Kidney (tissue), 14 donors: ENCODE results near the gene NRXN3. TPM values are rescaled to one million over a fixed set of nuclear protein-coding genes. Genes with fewer than 3 reads are reported as not detected.

Experiments used
- DNase-seq, 5 donors: peaks; one replicate each; pipeline ENCODE4 v3.0.0-alpha.2; 2013 to 2020
- FAIRE-seq: peaks from 2 replicates; lab custom pipeline; 2012; peaks lifted over from hg19 to GRCh38; lab: Jason Lieb, UNC
- H3K27ac ChIP-seq, 2 donors: one replicate each; pipeline ENCODE4 v1.7.0; 2013; ENCODE audit warnings: low read depth in 2 of 2, low read length in 2 of 2, inconsistent platforms in 1 of 2
- H3K27me3 ChIP-seq: one replicate; pipeline ENCODE4 v1.7.1; 2013; ENCODE audit warnings: low read length, inconsistent platforms; ENCODE audit not compliant: control insufficient read depth, insufficient read depth
- H3K36me3 ChIP-seq, 3 donors: one replicate each; pipeline versions ENCODE4 v1.7.0 to v1.7.1; 2013; ENCODE audit warnings: low read length in 3 of 3, control low read depth in 1 of 3, inconsistent platforms in 1 of 3; ENCODE audit not compliant: insufficient read depth in 3 of 3, control insufficient read depth in 2 of 3
- H3K4me1 ChIP-seq, 3 donors: one replicate each; pipeline versions ENCODE4 v1.7.0 to v1.7.1; 2013; ENCODE audit warnings: low read length in 3 of 3, inconsistent platforms in 1 of 3, low read depth in 1 of 3; ENCODE audit not compliant: control insufficient read depth in 2 of 3, insufficient read depth in 2 of 3
- H3K4me3 ChIP-seq, 3 donors: one replicate each; pipeline versions ENCODE4 v1.7.0 to v1.8.1; 2013; ENCODE audit warnings: low read length in 3 of 3, control low read depth in 1 of 3, inconsistent platforms in 1 of 3
- H3K9ac ChIP-seq, 3 donors: one replicate each; pipeline versions ENCODE4 v1.7.0 to v1.7.1; 2013; ENCODE audit warnings: low read length in 3 of 3, control low read depth in 1 of 3, inconsistent platforms in 1 of 3
- H3K9me3 ChIP-seq, 3 donors: one replicate each; pipeline versions ENCODE4 v1.7.0 to v1.7.1; 2013; ENCODE audit warnings: low read length in 3 of 3, control low read depth in 1 of 3, inconsistent platforms in 1 of 3; ENCODE audit not compliant: control insufficient read depth in 2 of 3, insufficient read depth in 1 of 3
- intact Hi-C: fragments of 100-400 bp; cut with DNase I; formaldehyde crosslinking; loops from one replicate; pipeline ENCODE4 v1.11.1; 2022
- polyA plus RNA-seq: library from polyadenylated mRNA; stranded (reverse); fragments of 350-450 nt; fragmentation: Illumina TruSeq; extraction: RNeasy Lipid Tissue Mini Kit (QIAGEN cat#74804); gene quantifications from one replicate; pipeline ENCODE4 v1.2.3, GENCODE V29; 2014; ENCODE audit warnings: low read depth, low replicate concordance; ENCODE audit not compliant: insufficient read depth
- total RNA-seq: library from RNA; stranded (reverse); fragmentation: NEBNext Ultra II Directional; extraction: Animal tissue kit (Norgen Biotek cat#: 25700); gene quantifications from one replicate; pipeline ENCODE4 v1.2.1, GENCODE V29; 2021
- TF ChIP-seq, protein P1 (sequence below): IDR thresholded peaks from 3 replicates; pipeline ENCODE4 v1.5.1; 2012; ENCODE audit warnings: mild to moderate bottlenecking, moderate library complexity, borderline replicate concordance; ENCODE audit not compliant: insufficient read depth; ENCODE audit errors: extremely low read depth
- donor health status: control.
- donor health status: control.
- donor health status: control.
- donor health status: control.
- donor health status: control.
- donor health status: DM: yes; HTN: yes; CAD: no.
- donor health status: Normal renal cell carcinoma (clear cell type).

Gene NRXN3
- total and polyA plus RNA-seq, 2 donors from 2014 or later = 1.5 to 2.4 TPM

- H3K9ac ChIP-seq = no peak overlapping the region
- H3K4me3 ChIP-seq = no peak overlapping the region
- H3K9me3 ChIP-seq = no peaks in the 10 kb centered on the region
- H3K4me1 ChIP-seq = peaks cover 0 to 5% (median 0%) of the 10 kb centered on the region in 3 donors
- FAIRE-seq (no peak), DNase-seq (no peak)
- H3K27ac ChIP-seq = no peak overlapping the region
- no peaks in the 10 kb centered on the region for H3K36me3 ChIP-seq
- no peaks in the 10 kb centered on the region for H3K27me3 ChIP-seq
- intact Hi-C loops = no loop called here
- TF ChIP-seq, protein P1, sequence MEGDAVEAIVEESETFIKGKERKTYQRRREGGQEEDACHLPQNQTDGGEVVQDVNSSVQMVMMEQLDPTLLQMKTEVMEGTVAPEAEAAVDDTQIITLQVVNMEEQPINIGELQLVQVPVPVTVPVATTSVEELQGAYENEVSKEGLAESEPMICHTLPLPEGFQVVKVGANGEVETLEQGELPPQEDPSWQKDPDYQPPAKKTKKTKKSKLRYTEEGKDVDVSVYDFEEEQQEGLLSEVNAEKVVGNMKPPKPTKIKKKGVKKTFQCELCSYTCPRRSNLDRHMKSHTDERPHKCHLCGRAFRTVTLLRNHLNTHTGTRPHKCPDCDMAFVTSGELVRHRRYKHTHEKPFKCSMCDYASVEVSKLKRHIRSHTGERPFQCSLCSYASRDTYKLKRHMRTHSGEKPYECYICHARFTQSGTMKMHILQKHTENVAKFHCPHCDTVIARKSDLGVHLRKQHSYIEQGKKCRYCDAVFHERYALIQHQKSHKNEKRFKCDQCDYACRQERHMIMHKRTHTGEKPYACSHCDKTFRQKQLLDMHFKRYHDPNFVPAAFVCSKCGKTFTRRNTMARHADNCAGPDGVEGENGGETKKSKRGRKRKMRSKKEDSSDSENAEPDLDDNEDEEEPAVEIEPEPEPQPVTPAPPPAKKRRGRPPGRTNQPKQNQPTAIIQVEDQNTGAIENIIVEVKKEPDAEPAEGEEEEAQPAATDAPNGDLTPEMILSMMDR = no peak
These were observed 1744.4 kb downstream of the NRXN3 start for GRCh38 chr14:79914595-79914994.

- Histone ChIP-seq H3K9ac (no peak overlapping the region), H3K4me3 (no peak overlapping the region), H3K36me3 (no peaks in the 10 kb centered on the region), H3K4me1 (peaks cover 0 to 5% (median 0%) of the 10 kb centered on the region in 3 donors), H3K9me3 (no peaks in the 10 kb centered on the region), H3K27me3 (no peaks in the 10 kb centered on the region), H3K27ac (no peak overlapping the region)
- no peak for FAIRE-seq
- no peak for DNase-seq
- TF ChIP-seq, protein P1 = no peak
- intact Hi-C loops = no loop called here
These were observed 1745.2 kb downstream of the NRXN3 start for GRCh38 chr14:79915406-79915805.

- Histone ChIP-seq H3K9ac (no peak overlapping the region), H3K27me3 (no peaks in the 10 kb centered on the region), H3K36me3 (no peaks in the 10 kb centered on the region), H3K27ac (no peak overlapping the region), H3K4me3 (no peak overlapping the region), H3K9me3 (no peaks in the 10 kb centered on the region), H3K4me1 (peaks cover 0 to 5% (median 0%) of the 10 kb centered on the region in 3 donors)
- DNase-seq (no peak), FAIRE-seq (no peak)
- TF ChIP-seq, protein P1 = no peak
- intact Hi-C loops = no loop called here
These were observed 1746.1 kb downstream of the NRXN3 start for GRCh38 chr14:79916281-79916680.

DNA sequence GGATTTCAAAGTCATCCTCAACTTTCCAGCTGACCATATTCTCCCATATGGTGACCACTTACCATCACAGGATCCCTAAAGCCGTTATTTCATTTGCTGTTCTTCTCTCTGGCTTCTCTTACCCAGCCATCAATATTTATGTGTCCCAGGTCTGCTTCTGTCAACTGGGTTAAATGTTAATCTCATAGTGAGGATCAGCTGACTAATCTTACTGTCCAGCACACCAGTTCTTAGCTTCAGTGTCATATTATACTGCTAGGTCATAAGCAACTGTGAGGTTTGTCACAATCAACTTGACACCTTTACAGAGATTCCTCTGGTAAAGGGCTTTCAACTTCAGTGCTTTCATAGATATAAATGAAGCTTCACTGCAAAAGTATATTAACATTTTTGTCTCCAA, 1746.7 kb downstream of the NRXN3 start:
- Histone ChIP-seq H3K9me3 (no peaks in the 10 kb centered on the region), H3K27me3 (no peaks in the 10 kb centered on the region), H3K36me3 (no peaks in the 10 kb centered on the region), H3K4me1 (peaks cover 0 to 5% (median 0%) of the 10 kb centered on the region in 3 donors), H3K9ac (no peak overlapping the region), H3K4me3 (no peak overlapping the region), H3K27ac (no peak overlapping the region)
- TF ChIP-seq, protein P1 = no peak
- no peak for DNase-seq
- no peak for FAIRE-seq
- intact Hi-C loops = no loop called here
